Measurements from ENCODE around the gene SLC4A7.

Gene SLC4A7

GRCh38 chr3:27507111-27507510 lies 22.9 kb upstream of the SLC4A7 start:
- H3K4me3 ChIP-seq (ENCODE audit: low read depth, low read length): no peak overlapping the region
- no peak for TF ChIP-seq CTCF (IDR thresholded peaks at IDR 0.05; ENCODE audit: control insufficient read depth, extremely low read depth, insufficient read depth)
- no peak for DNase-seq (ENCODE audit: low read depth)

GRCh38 chr3:27504749-27505148 lies 20.6 kb upstream of the SLC4A7 start:
- no peak overlapping the region for H3K4me3 ChIP-seq (ENCODE audit: low read depth, low read length)
- no peak for TF ChIP-seq CTCF (IDR thresholded peaks at IDR 0.05; ENCODE audit: control insufficient read depth, extremely low read depth, insufficient read depth)
- DNase-seq (ENCODE audit: low read depth): no peak

- H3K4me3 ChIP-seq (ENCODE audit: low read depth, low read length): no peak overlapping the region
- no peak for DNase-seq (ENCODE audit: low read depth)
- TF ChIP-seq CTCF (IDR thresholded peaks at IDR 0.05; ENCODE audit: control insufficient read depth, extremely low read depth, insufficient read depth): no peak
Observed at GRCh38 chr3:27503526-27503925, 19.3 kb upstream of the SLC4A7 start.

- DNase-seq (ENCODE audit: low read depth): no peak
- no peak for TF ChIP-seq CTCF (IDR thresholded peaks at IDR 0.05; ENCODE audit: control insufficient read depth, extremely low read depth, insufficient read depth)
- H3K4me3 ChIP-seq (ENCODE audit: low read depth, low read length): no peak overlapping the region
Observed at GRCh38 chr3:27501759-27502158, 17.6 kb upstream of the SLC4A7 start.

- no peak for DNase-seq (ENCODE audit: low read depth)
- no peak for TF ChIP-seq CTCF (IDR thresholded peaks at IDR 0.05; ENCODE audit: control insufficient read depth, extremely low read depth, insufficient read depth)
- no peak overlapping the region for H3K4me3 ChIP-seq (ENCODE audit: low read depth, low read length)
Observed at GRCh38 chr3:27500986-27501385, 16.8 kb upstream of the SLC4A7 start.

GRCh38 chr3:27500035-27500434 lies 15.9 kb upstream of the SLC4A7 start:
- no peak for TF ChIP-seq CTCF (IDR thresholded peaks at IDR 0.05; ENCODE audit: control insufficient read depth, extremely low read depth, insufficient read depth)
- H3K4me3 ChIP-seq (ENCODE audit: low read depth, low read length): no peak overlapping the region
- DNase-seq (ENCODE audit: low read depth): no peak

GRCh38 chr3:27494784-27495183 lies 10.6 kb upstream of the SLC4A7 start:
- no peak for DNase-seq (ENCODE audit: low read depth)
- no peak overlapping the region for H3K4me3 ChIP-seq (ENCODE audit: low read depth, low read length)
- TF ChIP-seq CTCF (IDR thresholded peaks at IDR 0.05; ENCODE audit: control insufficient read depth, extremely low read depth, insufficient read depth): no peak
